ENCODE results near the gene FBXL16. TPM values are rescaled to one million over a fixed set of nuclear protein-coding genes. Genes with fewer than 3 reads are reported as not detected.

The FBXL16 gene
- total and polyA plus RNA-seq, 12 donors, result 0.04 to 0.64 (median 0.10) TPM; not detected in 4

DNA sequence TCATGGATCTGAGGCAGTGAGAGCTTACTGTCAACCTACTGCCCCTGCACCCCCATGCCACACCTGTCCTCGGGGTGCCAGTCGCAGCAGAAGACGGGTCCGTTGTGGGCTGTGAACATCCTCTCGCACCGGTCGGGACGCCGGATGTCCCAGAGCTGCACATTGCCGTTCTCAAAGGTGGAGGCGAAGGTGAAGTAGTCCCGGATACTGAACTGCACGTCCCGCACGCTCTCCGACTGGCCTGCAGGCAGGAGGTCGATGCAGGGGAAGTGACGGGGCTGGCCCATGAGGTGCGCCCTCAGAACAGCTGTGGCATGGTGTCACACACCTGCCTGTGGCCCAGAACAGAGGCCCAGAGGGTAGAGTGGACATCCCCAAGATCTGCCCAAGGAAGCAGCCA lies 18.1 kb downstream of the FBXL16 start:
- intact Hi-C loops (cut with DNase I), result no loop called here
- Histone ChIP-seq H3K36me3 (peaks cover 0 to 34% (median 7%) of the 10 kb centered on the region in 9 donors), H3K9me3 (no peaks in the 10 kb centered on the region), H3K4me1 (peaks cover 23 to 58% (median 46%) of the 10 kb centered on the region in 9 donors), H3K27ac (no peak overlapping the region), H3K4me3 (no peak overlapping the region), H3K27me3 (peaks cover 0 to 15% (median 11%) of the 10 kb centered on the region in 7 donors)
- no peak for TF ChIP-seq CTCF (IDR thresholded peaks at IDR 0.05)
- ATAC-seq (no peak), DNase-seq (no peak)
- WGBS, 2 donors, result 93% methylated on average over 19 of the region's 19 CpGs

DNA sequence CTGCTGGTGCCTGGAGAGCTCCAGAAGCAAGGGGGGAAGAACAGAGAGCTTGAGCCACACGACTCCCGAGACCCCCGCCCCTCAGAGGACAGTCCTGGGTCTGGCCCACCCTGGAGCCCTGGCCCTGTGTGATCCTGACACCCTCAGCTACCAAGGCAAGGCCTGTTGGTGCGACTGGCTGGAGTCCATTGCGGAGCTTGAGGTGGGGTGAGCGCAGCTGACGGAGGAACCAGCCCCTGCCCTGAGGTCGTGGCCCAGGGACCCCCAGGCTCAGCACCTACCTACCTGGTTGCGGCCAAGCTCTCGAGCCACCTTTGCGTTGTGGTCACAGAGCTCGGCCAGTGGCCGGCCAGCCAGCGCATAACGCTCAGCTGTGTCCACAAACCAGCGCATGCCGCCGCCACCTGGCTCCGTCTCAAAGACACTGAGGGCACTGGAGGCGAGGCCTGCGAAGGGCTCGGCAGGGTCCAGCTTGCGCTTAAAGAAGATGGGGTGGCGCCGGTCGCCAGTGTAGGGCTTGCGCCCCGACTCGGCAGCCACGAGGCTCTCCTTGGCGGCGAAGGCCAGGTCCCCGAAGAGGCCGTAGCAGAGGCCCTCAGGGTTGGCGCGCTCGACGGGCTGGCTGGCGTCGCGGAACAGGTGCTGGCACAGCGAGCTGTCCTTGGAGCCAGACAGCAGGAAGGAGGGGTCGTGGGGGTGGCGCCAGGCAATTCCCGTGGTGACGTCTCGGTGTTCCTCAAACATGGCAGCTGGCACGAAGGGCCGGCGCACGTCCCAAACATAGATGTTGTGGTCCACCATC lies 18.9 kb downstream of the FBXL16 start:
- intact Hi-C loops (cut with DNase I), result no loop called here
- H3K27me3 ChIP-seq, result peaks cover 0 to 6% (median 2%) of the 10 kb centered on the region in 7 donors
- WGBS, 2 donors, result 95% methylated on average over 51 of the region's 51 CpGs
- no peak for ATAC-seq
- peaks cover 0 to 43% (median 16%) of the 10 kb centered on the region in 9 donors for H3K36me3 ChIP-seq
- no peak overlapping the region for H3K27ac ChIP-seq
- TF ChIP-seq CTCF (IDR thresholded peaks at IDR 0.05), result no peak
- H3K4me3 ChIP-seq, result no peak overlapping the region
- DNase-seq, result no peak
- H3K4me1 ChIP-seq, result peaks cover 32 to 66% (median 54%) of the 10 kb centered on the region in 9 donors
- no peaks in the 10 kb centered on the region for H3K9me3 ChIP-seq

DNA sequence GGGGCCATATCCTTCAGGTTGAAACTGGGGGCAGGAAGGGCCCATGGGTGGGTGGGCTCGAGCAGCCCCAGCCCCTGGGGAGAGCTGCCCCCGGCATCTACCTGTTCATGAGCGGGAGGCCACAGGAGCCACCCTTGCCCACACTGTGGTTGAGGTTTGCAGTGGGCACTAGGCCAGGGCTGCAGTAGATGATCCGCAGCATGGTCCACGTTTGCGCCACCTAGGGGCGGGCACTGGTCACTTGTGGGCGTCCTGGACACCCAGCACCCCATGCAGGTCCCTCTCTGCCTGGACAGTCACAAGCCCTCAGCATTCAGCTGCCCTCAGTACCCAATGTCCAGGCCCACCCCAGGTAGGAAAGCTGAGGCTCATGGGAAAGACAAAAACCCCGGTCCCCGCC lies 19.6 kb downstream of the FBXL16 start:
- Histone ChIP-seq H3K4me1 (peaks cover 39 to 73% (median 61%) of the 10 kb centered on the region in 9 donors), H3K9me3 (no peaks in the 10 kb centered on the region), H3K27ac (no peak overlapping the region), H3K27me3 (no peaks in the 10 kb centered on the region), H3K4me3 (no peak overlapping the region), H3K36me3 (peaks cover 0 to 48% (median 19%) of the 10 kb centered on the region in 9 donors)
- DNase-seq, result no peak
- peak in 6 of 9 donors; percentile 25 to 47 (median 36) for TF ChIP-seq CTCF (IDR thresholded peaks at IDR 0.05)
- ATAC-seq, result no peak
- 71 to 76% methylated on average over 10 of the region's 10 CpGs for WGBS, 2 donors
- intact Hi-C loops (cut with DNase I), result no loop called here

GRCh38 chr16:684961-685696 lies 20.5 kb downstream of the FBXL16 start:
- H3K4me3 ChIP-seq, result peak overlapping the region; percentile 40 to 94 (median 76)
- H3K27me3 ChIP-seq, result no peaks in the 10 kb centered on the region
- 94 to 95% methylated on average over 61 of the region's 61 CpGs for WGBS, 2 donors
- TF ChIP-seq CTCF (IDR thresholded peaks at IDR 0.05), result no peak
- intact Hi-C loops (cut with DNase I), result no loop called here
- peak overlapping the region in 5 of 10 donors; percentile 70 to 85 (median 82) for H3K27ac ChIP-seq
- DNase-seq, result no peak
- peaks cover 0 to 48% (median 19%) of the 10 kb centered on the region in 9 donors for H3K36me3 ChIP-seq
- no peaks in the 10 kb centered on the region for H3K9me3 ChIP-seq
- ATAC-seq, result peak in 1 of 8 donors; percentile 1
- H3K4me1 ChIP-seq, result peaks cover 37 to 71% (median 58%) of the 10 kb centered on the region in 9 donors
